Activated CD4-positive, alpha-beta T cell treated with anti-CD3 and anti-CD28 coated beads, Interleukin-2, amount 50 U/mL, for 4 hours (primary cell): ENCODE results near the gene NPC1L1.

Source experiments
- DNase-seq, 2 experiments: peaks; one replicate each; pipeline ENCODE4 v3.0.0-alpha.2; 2020

Gene NPC1L1

GRCh38 chr7:44541028-44541869, at the start of gene NPC1L1:
Gene NPC1L1 (minus strand): TSS chr7:44541330. CDS start chr7:44541259, 71 bp downstream.
- no peak for DNase-seq

GRCh38 chr7:44590910-44591309, 49.8 kb upstream of the NPC1L1 start:
- no peak for DNase-seq

GRCh38 chr7:44587843-44588711, 46.9 kb upstream of the NPC1L1 start:
- DNase-seq, result peak; percentile 55 to 64

- no peak for DNase-seq
These were observed 42.2 kb upstream of the NPC1L1 start for GRCh38 chr7:44583146-44583865.

GRCh38 chr7:44581879-44582603, 40.9 kb upstream of the NPC1L1 start, which contains the start of gene TMED4:
Gene TMED4 (minus strand): TSS chr7:44582231. CDS start chr7:44582206, 25 bp downstream.
- peak; percentile 100 for DNase-seq

GRCh38 chr7:44580945-44581878, 40.1 kb upstream of the NPC1L1 start:
- DNase-seq, result peak; percentile 15 to 34

- DNase-seq, result no peak
These were observed 35.1 kb upstream of the NPC1L1 start for GRCh38 chr7:44576228-44576627.

- DNase-seq, result no peak
These were observed 33.9 kb upstream of the NPC1L1 start for GRCh38 chr7:44575054-44575453.

- DNase-seq, result no peak
These were observed 33.2 kb upstream of the NPC1L1 start for GRCh38 chr7:44574287-44574872.

- peak; percentile 89 to 92 for DNase-seq
These were observed 32.5 kb upstream of the NPC1L1 start, which contains the start of gene DDX56 for GRCh38 chr7:44573464-44574286. Gene DDX56 (minus strand): TSS chr7:44573908. CDS start chr7:44573895, 13 bp downstream.

GRCh38 chr7:44572771-44573170, 31.6 kb upstream of the NPC1L1 start:
- DNase-seq, result no peak

- no peak for DNase-seq
These were observed 28.8 kb upstream of the NPC1L1 start for GRCh38 chr7:44569959-44570358.

- no peak for DNase-seq
These were observed 27.8 kb upstream of the NPC1L1 start for GRCh38 chr7:44568771-44569560.

- DNase-seq, result no peak
These were observed 26.8 kb upstream of the NPC1L1 start for GRCh38 chr7:44567884-44568283.

GRCh38 chr7:44566680-44567079, 25.6 kb upstream of the NPC1L1 start:
- DNase-seq, result no peak

GRCh38 chr7:44565795-44566559, 24.8 kb upstream of the NPC1L1 start:
- DNase-seq, result no peak

GRCh38 chr7:44565097-44565794, 24.1 kb upstream of the NPC1L1 start:
- peak; percentile 46 to 52 for DNase-seq
